Right lung (tissue), 5 donors: ENCODE data around the gene C1orf226. TPM values are rescaled to one million over a fixed set of nuclear protein-coding genes. Genes with fewer than 3 reads are reported as not detected.

ENCODE experiments used
- DNase-seq, 2 donors: peaks; one replicate each; pipeline ENCODE4 v3.0.0-alpha.2; 2013
- polyA plus RNA-seq, 5 donors: library from polyadenylated mRNA; unstranded; fragments of 120-200 nt; gene quantifications; one replicate each; pipeline versions ENCODE4 v1.2.1 to v1.2.3, GENCODE V29; 2013; ENCODE audit warnings: inconsistent platforms in 1 of 5, low replicate concordance in 1 of 5; ENCODE audit not compliant: insufficient read length in 5 of 5, insufficient read depth in 1 of 5

C1orf226 gene
- polyA plus RNA-seq, 5 donors, result 3.7 to 5.5 (median 4.3) TPM

DNA sequence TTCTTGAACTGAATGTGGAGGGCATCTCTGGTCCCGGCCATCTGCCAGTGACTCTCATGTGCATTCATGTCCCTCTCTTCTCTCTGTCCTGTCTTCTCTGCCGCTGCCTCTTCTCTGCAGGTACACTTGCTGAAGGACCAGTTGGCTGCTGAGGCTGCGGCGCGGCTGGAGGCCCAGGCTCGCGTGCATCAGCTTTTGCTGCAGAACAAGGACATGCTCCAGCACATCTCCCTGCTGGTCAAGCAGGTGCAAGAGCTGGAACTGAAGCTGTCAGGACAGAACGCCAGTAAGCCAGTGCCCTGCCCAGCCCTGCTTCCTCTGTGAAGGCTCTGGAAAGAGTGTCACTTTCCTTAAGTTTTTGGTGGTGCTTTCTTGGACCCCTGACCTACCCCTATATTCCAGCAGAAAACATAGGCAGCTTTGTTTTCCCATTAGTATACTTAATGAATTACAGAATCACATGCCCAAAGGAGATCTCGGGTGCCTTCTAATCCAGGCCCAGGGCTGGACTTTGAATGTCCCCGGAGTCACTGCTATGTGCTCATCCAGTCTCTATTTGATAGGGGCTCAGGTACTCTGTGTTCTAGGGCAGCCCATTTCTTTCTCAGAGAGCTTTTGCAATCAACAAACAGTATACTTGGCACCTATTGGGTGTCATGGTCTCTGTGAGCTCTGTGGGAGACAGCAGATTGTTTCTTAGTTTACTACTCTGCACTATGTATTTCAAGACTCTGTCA lies 16.1 kb upstream of the C1orf226 start:
- no peak for DNase-seq

DNA sequence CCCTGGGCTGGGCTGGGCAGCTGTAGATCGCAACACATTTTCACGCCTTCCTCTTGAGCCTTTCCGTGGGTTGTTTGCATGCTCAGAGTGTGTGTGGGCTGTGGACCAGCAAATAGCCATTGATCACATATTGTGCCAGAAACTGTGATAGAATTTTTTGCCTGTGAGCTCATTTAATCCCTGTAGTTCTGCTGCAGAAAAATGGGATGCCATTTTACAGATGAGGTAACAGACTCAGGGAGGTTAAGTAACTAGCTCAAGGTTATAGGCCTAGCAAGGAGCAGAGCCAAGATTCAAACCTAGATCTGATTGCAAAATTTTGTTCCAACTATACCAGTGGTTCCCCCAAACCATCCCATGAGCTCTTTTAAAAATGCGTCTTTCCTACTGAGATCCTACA lies 15.4 kb upstream of the C1orf226 start:
- no peak for DNase-seq

DNA sequence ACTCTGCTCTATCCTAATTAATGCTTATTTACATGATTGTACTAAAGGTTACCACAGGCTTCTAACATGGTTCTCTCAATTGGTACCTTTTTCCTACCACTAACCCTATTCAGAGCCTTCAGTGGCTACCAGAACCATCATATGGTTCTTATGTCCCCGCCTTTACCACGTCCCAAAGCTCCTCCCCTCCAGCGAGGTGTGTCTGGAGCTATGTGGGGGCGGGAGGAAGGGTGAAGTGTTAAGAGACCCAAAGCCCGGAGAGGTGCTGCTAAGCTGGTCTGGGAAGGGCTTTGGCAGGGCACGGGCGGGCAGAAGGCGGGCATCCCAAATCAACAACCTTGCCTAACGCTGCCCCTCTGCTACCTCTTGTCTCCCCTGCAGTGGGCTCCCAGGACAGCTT lies 14.9 kb upstream of the C1orf226 start:
- DNase-seq, result no peak

DNA sequence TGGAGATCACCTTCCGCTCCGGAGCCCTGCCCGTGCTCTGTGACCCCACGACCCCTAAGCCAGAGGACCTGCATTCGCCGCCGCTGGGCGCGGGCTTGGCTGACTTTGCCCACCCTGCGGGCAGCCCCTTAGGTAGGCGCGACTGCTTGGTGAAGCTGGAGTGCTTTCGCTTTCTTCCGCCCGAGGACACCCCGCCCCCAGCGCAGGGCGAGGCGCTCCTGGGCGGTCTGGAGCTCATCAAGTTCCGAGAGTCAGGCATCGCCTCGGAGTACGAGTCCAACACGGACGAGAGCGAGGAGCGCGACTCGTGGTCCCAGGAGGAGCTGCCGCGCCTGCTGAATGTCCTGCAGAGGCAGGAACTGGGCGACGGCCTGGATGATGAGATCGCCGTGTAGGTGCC lies 14.5 kb upstream of the C1orf226 start:
- no peak for DNase-seq

DNA sequence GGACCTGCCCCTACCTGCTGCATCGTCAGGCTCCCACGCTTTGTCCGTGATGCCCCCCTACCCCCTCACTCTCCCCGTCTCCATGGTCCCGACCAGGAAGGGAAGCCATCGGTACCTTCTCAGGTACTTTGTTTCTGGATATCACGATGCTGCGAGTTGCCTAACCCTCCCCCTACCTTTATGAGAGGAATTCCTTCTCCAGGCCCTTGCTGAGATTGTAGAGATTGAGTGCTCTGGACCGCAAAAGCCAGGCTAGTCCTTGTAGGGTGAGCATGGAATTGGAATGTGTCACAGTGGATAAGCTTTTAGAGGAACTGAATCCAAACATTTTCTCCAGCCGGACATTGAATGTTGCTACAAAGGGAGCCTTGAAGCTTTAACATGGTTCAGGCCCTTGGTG lies 13.8 kb upstream of the C1orf226 start:
- DNase-seq, result no peak

DNA sequence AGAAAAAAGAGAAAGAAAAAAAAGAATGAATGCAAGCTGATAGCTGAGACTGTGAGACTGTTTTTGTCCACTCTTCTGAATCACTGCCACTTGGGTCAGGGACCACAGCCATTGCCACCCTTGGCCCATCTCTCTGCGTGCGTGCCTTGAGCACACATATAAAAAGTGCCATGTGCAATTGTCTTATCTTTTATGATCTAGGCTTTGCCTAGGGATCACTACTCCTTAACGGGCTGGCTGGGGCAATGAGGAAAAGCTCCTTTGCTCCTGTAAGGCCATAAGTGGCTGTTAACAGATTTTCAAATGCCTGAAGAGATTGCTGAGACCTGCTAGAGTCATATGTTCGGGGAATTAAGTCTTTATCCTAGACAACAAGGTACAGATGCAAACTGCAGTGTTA lies 13.1 kb upstream of the C1orf226 start:
- DNase-seq, result no peak

DNA sequence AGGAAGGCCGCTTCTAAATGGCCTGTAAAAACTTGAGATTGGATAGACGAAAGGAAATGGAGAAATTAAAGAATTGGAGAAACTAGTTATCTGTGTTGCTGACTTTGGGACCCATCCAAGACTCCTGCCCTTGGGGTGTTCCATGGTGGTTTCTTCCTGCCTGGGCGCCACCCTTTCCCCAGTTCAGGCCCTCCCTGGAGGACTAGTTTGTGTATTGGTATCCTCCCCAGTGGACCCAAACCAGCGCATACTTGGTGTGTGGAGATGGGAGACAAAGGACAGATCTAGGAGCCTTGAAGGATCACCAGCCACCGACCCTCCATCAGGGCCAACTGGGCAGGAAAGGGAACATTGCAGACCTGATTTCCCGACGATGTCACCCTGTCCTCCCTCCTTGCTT lies 12.0 kb upstream of the C1orf226 start:
- no peak for DNase-seq

DNA sequence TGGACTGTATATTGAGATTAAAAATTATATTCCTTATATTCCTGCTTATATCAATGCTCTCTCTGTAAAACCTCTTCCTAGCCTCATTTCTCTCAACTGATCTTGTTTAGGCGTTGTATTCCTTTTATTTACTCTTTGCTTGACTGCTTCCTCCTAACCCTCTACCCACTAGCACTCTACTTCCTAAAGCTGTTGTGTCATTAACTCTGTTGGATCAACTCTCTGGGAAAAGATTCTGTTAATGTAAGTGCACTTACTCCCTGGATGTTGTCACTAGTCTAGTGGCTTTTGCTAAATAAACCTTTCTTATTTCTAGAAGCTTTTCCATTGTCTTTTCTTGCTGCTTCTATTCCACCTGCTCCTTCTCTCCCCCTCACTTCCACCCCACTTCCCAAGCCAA lies 11.4 kb upstream of the C1orf226 start:
- DNase-seq, result no peak

DNA sequence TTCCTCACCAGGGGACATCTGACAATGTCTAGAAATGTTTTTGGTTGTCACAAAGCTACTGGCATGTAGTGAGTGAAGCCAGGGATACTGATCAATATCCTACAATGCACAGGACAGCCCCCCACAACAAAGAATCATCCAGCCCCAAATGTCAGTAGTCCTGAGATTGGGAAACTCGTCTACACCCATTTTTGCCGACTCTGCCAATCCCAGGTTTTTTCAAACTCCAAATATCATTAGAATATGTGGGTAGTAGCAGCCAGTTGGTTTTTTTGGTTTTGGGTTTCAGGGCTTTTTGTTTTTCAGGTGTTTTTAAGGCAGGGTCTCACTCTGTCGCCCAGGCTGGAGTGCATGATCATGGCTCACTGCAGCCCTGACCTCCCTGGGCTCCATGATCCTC lies 10.8 kb upstream of the C1orf226 start:
- no peak for DNase-seq

DNA sequence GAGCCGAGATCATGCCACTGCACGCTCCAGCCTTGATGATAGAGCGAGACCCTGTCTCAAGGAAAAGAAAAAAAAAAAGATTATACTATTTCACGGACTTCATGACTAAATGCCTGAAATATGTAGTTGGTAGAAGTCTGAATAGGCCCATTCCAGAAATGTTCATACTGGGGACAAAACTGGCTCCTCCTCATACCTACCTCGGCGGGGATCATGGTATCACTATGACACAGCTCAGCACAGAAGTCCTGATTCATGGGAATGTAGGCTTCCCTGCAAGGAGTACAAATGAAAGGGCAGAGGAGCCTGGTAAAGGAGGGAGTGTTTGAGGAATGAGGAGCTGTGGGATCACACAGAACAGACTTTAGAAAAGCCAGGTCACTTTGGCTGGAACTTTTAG lies 9.9 kb upstream of the C1orf226 start:
- no peak for DNase-seq

DNA sequence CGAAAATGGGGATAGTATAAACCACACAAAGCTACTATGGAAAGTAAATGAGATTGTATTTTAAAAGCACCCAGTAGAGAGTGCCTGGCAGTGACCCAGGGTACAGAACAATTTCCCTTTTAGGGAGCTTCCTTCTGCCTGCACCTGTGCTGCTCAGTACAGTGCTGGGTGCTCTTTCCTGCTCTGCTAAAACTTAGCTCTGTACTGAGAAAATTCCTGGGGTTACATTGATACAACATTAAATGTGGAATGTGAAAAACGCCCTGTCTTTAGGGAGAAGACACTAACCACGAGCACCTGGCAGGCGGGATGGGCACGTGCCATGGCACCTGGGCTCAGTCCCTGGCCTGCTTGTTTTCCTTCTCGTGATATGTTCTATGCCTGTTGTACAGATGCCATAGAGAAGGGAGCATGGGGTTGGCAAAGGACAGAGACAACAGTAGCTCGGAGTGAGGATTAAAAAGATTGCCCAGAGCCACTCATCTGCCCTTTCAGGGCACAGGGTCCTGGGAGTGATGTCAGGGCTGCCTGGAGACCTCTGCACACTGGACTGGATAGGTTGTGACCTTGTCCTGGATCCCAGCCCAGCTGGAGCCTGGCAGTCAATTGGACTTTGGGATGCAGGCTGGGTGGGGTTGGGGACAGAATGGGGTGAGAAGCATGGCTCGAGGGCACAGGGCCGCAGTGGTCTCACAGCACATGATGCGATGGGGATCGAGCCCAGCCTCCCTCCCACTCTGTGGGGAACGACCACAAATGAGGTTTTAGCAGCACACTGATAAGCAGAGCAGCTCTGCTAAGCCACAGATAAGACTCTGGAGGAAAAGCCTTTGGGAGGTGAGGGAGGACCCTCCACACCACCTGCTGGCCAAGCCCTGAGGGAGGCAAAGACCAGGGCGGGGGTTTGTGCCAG lies 9.1 kb upstream of the C1orf226 start:
- DNase-seq, result no peak

DNA sequence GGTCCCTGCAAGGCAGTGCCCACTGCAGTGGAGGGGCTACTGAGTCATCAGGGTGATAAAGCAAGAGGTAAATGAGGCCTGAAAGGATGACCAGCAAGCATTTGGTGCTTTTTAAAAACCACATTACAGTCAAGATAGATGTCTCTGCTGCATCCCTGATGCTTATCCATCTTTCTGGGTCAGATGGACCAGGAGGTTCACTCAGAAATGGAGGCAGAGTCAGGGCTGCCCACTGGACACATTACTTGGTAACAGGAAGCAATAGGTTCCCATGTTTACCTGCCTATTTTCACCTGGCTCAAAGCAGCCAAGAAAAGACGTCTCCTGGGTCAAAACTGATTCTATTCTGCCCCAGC lies 8.5 kb upstream of the C1orf226 start:
- no peak for DNase-seq

DNA sequence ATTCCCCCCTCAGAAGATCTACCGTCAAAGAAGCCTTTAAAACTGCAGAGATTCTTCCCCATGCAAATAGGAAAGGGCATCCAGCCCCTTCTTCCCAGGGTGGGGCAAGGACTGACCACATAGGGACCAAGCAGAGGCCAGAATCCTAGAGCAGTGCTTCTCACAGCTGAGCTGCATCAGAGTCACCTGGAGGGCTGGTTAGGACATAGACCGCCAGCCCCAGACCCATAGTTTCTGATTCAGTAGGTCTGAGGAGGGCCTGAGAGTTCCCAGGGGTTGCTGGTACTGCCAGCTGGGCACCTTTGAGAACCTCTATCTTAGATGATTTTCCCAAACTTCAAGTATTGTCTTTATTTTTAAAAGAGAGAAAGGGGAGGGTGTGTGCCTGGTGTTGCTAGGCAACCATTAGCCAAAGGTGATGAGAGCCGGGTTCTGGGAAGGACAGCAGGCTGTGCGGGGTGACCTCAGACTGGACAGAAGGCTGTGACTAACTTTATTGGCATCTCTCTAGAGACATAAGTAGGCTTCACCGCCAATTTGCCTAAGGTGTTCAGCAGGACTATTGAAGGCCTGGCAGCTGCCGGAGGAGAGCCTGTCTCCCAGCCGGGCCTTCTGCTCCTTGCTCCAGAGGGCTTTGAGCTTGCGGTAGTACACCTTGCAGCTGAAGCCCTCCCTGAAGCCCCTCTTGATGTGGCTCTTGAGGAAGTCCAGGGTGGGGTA lies 7.8 kb upstream of the C1orf226 start:
- DNase-seq, result no peak

DNA sequence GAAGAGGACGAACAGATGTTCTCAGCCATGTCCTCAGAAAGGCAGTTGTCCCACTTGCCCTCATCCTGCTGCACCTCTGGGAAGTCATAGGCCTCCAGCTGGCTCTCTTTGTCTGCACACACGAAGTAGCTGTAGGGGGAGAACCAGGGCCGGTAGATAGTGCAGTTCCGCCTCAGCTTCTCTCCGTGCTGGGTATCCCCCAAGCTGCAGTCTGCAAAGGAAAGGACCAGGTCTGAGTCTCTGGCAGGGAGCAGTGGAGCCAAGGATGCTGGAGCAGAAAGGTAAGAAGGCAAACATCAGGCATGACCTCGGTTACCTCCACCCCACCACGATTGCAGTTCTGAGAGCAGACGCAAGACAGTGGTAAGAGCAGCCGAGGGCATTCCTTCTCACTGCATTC lies 7.1 kb upstream of the C1orf226 start:
- DNase-seq, result no peak

DNA sequence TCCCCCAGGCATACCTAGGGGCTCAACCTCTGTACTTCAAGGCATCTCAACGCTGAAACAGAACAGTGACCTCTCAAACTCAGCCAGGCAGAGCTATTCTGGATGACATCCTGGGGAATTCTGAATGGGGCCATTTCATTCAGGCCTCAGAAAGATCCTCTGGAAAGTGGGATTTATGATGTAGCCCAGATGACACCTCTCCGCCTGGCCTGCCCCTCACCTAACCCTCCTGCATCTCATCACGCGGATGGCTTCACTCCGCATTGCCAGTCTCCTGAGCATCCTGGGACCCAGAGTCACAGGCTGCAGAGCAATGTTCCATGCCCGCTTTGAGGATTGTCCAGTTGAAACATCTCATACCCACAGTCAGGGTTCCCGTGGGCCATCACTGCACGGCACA lies 6.1 kb upstream of the C1orf226 start:
- no peak for DNase-seq

DNA sequence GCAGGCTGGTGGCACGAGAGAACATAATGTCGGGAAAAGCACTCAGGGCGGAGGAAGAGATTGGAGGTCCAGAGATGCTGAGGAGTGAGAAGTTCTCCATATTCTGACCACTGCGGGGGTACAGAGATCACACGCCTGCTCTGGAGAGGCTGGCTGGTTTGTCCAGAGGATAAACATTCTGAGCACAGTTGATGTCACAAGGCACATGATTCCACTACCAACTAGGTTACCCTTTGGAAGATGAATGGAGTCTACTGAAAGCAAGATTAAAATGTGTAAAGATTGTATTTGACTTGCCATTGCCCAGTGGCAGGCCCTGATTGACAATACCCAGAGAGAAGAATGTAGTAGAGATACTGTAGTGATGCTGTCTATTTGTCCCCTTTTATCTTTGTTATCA lies 4.8 kb upstream of the C1orf226 start, which contains the start of gene SPATA46:
SPATA46 (minus strand) TSS at position 164 of the 400 bp plus-strand sequence; CDS start at position 100, 64 bp downstream.
- no peak for DNase-seq

DNA sequence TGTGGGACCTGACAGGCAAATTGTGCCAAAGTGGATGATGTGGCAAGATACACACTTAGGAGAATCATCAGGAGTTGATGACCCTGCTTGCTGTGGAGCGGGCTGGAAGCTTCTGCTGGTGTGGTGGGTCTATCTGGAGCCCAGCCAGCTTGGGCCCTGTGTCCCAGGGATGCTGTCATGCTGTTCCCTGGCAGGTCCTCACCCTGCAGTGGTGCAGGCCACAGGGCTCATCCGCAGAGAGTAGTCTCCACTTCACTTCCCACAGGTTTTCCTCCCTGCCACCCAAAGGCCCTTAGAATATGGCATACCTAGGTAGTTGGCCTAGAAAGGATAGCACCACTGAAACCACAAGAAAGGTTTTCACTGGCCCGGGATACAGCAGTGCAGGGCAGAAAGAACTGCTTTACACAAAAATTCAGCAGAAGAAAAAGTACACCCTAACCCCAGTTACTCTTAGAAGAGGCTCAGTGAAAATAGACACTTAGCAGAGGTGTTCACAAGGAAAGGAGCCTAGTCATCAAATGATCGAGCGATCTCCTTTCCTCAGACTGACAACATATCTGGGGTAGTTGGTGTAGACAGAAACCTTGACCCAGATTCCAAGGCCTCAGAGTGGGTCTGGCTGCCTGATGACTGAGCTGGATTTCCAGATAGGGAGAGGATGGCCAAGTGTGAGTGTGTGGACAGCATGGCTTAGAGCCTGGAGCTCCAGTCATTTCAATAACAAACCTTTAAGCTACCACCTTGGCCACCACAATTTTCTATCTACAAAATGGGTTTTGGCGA lies 1.3 kb upstream of the C1orf226 start:
- DNase-seq, result no peak

DNA sequence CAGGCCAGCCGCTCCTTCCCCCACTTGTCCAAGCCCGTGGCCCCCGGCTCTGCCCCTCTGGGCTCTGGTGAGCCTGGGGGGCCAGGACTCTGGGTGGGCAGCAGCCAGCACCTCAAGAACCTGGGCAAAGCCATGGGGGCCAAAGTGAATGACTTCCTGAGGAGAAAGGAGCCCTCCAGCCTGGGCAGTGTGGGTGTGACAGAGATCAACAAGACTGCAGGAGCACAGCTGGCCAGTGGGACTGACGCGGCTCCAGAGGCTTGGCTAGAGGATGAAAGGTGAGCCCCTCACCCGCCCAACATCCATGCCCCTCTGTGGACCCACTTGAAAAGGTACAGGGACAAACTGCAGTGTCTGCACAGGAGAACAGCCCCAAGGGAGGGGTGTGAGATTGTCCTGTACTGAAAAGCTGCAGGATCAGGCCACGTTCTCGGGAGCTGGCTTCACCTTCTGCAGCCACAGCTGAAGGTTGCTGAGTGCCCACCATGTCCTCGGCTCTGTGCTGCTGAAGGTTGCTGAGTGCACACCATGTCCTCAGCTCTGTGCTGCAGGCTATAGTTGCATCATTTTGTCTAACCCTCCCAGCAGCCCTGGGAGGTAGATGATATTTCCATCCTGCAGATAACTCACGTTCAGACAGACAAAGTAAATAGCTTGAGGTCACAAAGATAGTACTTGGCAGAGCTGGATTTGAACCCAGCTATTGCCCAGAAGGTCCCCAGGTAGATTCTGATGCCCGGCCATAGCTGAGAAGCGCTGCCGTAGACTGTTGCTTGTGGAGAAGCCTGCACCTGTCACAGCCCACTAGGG lies 618 bp downstream of the C1orf226 start:
- no peak for DNase-seq

DNA sequence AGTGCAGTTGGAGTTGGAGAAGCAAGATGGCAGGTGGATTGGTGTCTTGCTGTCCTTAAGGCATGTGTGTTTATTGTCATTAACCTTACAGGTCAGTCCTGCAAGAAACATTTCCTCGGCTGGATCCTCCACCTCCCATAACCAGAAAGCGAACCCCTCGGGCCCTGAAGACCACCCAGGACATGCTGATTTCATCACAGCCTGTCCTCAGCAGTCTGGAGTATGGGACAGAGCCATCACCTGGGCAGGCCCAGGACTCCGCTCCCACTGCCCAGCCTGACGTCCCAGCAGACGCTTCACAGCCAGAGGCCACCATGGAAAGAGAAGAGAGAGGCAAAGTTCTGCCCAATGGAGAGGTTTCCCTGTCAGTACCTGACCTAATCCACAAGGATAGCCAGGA lies 1.6 kb downstream of the C1orf226 start:
- no peak for DNase-seq

DNA sequence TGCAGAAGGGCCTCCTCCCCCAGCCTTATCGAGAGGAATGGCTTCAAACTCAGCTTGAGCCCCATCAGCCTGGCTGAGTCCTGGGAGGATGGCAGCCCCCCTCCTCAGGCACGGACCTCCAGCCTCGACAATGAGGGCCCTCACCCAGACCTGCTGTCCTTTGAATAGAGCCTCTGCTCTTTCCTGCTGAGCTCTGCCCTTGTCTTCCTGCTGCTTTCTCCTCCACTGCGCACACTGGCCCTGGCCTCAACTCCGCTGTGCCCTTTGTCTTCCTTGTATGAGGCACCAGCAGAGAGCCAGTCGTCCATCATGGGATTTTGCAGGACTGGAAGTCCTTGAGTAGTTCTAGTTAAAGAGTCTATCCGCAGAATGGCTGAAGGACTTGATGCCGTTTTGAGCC lies 2.0 kb downstream of the C1orf226 start:
- no peak for DNase-seq

DNA sequence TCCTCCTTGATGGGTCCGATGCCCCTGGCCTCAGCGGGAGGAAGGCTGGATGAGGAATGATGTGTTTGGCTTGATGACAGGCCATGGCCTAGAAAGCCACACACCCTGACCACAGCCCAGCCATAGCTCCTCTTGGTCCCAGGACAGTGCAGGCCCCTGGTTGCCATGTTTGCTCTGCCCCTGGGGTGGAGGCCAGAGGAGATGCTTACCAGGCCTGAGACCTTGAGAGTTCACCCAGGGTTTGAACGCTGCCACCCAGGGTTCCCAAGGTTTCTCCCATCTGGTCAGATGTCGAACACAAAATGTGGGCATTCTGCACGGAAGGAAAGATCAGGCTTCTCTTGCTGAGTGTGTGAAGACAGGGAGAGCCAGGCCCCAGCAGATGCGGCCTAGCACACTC lies 2.6 kb downstream of the C1orf226 start:
- DNase-seq, result no peak
